A549 (cell line): ENCODE data around the gene LRRC8A.

Experiments used
- CBX2 ChIP-seq: fragments of 200-600 bp; sonication (generic); IDR thresholded peaks from 2 replicates; pipeline ENCODE4 v1.6.1; 2016; ENCODE audit warnings: low read depth, mild to moderate bottlenecking, borderline replicate concordance
- CEBPB ChIP-seq, 2 experiments: fragments of >200 bp in 1 of 2; sonication (Bioruptor Twin) in 1 of 2; formaldehyde crosslinking in 1 of 2; IDR thresholded peaks; 2 replicates each; pipeline ENCODE4 v1.6.1; 2012 to 2016
- CTCF ChIP-seq: fragments of >200 bp; sonication (Bioruptor Twin); formaldehyde crosslinking; IDR thresholded peaks from 3 replicates; pipeline ENCODE4 v1.5.1; 2016
- E2F6 ChIP-seq: IDR thresholded peaks from 2 replicates; pipeline ENCODE4 v1.6.1; 2012; ENCODE audit warnings: low read depth, borderline replicate concordance
- FOSL2 ChIP-seq, 2 experiments: fragments of 450-650 bp in 1 of 2; fragments of >200 bp in 1 of 2; sonication (Bioruptor Twin) in 1 of 2; formaldehyde crosslinking; IDR thresholded peaks; 2 replicates each; pipeline versions ENCODE4 v1.5.0 to v1.6.1; 2016 to 2020; ENCODE audit warnings: mild to moderate bottlenecking in 1 of 2, moderate library complexity in 1 of 2
- MAFK ChIP-seq: fragments of 450-650 bp; IDR thresholded peaks from 2 replicates; pipeline ENCODE4 v1.6.1; 2014; ENCODE audit not compliant: partially characterized antibody
- POLR2A ChIP-seq: IDR thresholded peaks from 2 replicates; pipeline ENCODE4 v1.6.1; 2012; ENCODE audit warnings: mild to moderate bottlenecking, low read length
- RCOR1 ChIP-seq: fragments of 150-350 bp; IDR thresholded peaks from 2 replicates; pipeline ENCODE4 v1.6.1; 2014; ENCODE audit warnings: antibody characterized with exemption, low read length, low read depth
- REST ChIP-seq: fragments of 200-600 bp; sonication (generic); IDR thresholded peaks from 2 replicates; pipeline ENCODE4 v1.6.1; 2016; ENCODE audit warnings: antibody characterized with exemption, mild to moderate bottlenecking, moderate library complexity
- RFX5 ChIP-seq: fragments of 450-650 bp; IDR thresholded peaks from 2 replicates; pipeline ENCODE4 v1.7.1; 2014; ENCODE audit warnings: antibody characterized with exemption, mild to moderate bottlenecking, moderate library complexity
- RNF2 ChIP-seq: fragments of 200-600 bp; sonication (generic); IDR thresholded peaks from 2 replicates; pipeline ENCODE4 v1.6.1; 2016; ENCODE audit warnings: low read depth, mild to moderate bottlenecking, antibody characterized with exemption, moderate library complexity, borderline replicate concordance
- USF2 ChIP-seq: fragments of 450-650 bp; IDR thresholded peaks from 2 replicates; pipeline ENCODE4 v1.6.1; 2014; ENCODE audit warnings: antibody characterized with exemption

GRCh38 chr9:128927731-128928411 lies 45.9 kb downstream of the LRRC8A start:
- TF ChIP-seq POLR2A (no peak), CBX2 (no peak), FOSL2 (IDR thresholded peaks at IDR 0.05) (no peak), FOSL2 (CRISPR knock-in tag; IDR thresholded peaks at IDR 0.05) (no peak), E2F6 (no peak), REST (no peak), MAFK (no peak), RNF2 (no peak), RCOR1 (no peak), RFX5 (no peak), CTCF (peak; percentile 93), USF2 (no peak), CEBPB (IDR thresholded peaks at IDR 0.05) (no peak)
